ENCODE data around the gene CNTN4.

Gene CNTN4

GRCh38 chr3:2274526-2274925 lies 175.9 kb downstream of the CNTN4 start:
- no peak for DNase-seq

- DNase-seq, result no peak
These were observed 185.2 kb downstream of the CNTN4 start for GRCh38 chr3:2283818-2284217.

DNA sequence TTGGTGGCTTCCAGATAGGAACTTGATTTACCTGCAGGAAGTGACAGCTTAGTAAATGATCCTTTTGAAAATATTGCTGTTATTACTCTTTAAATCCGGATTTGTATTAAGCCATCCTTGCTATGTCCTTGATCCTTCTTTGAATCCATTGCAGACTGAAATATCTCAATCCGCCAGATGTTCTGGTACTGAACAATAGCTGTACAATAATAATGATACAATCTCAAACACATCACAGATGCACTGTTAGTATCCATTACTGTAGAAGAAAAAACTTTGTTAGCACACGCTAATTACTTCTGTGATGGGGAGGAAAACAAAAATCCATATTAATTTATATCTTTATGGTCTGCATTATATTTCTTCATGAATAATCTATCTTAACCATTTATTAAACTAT lies 202.3 kb downstream of the CNTN4 start:
- DNase-seq, result no peak

GRCh38 chr3:2301361-2301760 lies 202.7 kb downstream of the CNTN4 start:
- DNase-seq, result no peak

GRCh38 chr3:2303566-2303965 lies 204.9 kb downstream of the CNTN4 start:
- no peak for DNase-seq

DNA sequence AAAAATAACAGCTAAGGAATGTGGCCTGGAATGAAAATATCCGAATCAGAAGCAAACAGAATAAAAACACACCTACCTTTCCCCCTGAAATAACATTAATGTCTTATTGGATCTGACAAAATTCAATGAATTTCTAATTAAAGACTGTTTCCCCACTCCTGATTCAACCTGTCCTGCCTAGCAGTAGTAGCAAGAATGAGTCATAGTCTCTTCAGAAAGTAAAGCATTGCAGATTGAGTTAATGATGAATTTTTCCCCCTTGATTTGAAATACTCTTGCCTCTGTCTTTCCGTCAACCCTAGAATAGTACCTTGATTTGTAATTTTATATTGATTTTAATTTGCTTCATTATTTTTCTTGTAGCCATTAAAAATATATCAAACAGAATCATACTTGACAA lies 212.4 kb downstream of the CNTN4 start:
- no peak for DNase-seq

- no peak for DNase-seq
These were observed 218.9 kb downstream of the CNTN4 start for GRCh38 chr3:2317521-2317920.

- DNase-seq, result no peak
These were observed 236.3 kb downstream of the CNTN4 start for GRCh38 chr3:2334921-2335320.

DNA sequence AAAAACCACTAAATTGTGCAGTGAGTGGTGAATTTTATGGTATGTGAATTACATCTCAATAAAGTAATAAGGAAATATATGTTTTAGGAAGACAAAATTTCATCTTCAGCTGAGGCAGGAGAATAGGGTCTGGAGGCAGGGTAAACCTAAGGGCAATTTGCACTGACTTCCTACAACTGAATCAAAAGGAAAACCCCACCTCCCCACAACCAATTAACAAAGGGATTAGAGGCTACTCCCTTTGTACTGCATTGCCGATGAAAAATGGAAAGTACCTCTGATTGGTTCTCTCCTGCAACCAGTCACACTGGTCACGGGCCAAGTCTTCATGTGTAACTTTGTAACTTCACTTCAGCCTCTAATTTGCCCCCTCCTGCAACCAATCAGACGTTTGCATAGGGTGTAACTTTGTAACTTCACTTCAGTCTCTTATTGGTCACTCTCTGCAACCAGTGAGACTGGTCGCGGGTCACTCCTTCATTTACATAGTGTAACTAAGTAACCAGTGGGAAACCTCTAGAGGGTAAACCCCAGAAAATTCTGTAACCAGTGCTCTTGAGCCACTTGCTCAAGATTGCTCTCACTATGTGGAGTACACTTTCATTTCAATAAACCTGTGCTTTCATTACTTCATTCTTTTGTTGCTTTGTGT lies 244.5 kb downstream of the CNTN4 start:
- no peak for DNase-seq

- no peak for DNase-seq
These were observed 253.6 kb downstream of the CNTN4 start for GRCh38 chr3:2352134-2352762.

GRCh38 chr3:2354702-2355101 lies 256.0 kb downstream of the CNTN4 start:
- DNase-seq, result no peak

DNA sequence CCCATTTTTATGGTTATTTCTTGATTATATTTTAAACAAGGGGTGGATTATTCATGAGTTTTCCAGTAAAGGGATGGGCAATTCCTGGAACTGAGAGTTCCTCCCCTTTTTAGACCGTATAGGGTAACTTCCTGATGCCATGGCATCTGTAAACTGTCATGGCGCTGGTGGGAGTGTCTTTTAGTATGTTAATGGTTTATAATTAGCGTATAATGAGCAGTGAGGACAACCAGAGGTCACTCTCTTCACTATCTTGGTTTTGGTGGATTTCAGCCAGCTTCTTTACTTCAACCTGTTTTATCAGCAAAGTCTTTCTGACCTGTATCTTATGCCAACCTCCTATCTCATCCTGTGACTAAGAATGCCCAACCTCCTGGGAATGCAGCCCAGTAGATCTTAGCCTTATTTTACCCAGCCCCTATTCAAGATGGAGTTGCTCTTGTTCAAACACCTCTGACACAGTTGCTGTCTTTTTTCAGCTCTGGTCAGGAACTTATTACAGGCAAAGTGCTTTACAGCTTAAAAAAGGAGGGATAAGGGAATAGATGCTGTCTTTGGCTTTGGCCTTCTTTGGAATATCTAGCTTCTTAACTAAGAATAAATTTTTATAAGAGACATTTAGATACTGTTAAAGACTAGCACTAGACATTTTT lies 257.8 kb downstream of the CNTN4 start:
- no peak for DNase-seq

DNA sequence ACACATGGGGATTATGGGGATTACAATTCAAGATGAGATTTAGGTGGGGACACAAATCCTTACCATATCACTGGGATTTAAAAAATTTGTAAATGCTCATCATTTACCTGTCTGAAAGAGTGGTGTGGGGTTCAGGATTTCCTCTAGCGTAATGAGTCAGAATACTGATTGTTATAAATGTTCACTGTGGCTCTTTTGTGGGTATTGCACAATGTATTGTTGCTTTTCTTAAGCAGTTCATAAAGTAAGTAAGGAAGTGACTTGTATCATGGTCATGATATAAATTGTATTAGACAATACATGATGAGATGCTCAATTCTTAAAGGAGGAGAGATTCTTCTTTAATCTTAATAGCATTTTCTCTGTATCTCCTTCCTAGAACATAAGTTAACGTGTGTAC lies 262.1 kb downstream of the CNTN4 start:
- no peak for DNase-seq

DNA sequence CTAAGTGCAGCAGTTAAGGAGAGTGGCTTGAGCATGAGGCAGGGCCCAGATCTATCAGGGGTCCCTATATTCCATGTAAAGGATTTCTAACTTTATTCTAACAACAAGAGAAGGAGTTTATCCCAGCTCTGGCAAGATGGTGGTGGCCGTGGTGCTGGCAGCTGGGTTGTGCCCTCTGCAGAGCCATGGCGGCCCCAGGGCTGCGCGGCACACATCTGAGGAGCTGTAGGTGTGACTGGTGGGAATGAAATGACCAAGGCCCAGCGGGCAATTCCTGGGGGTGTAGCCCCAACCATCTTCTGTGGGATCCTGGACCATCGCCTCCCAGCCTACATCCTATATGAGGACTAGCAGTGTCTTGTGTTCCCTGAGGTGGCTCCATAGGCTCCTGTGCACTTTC lies 263.5 kb downstream of the CNTN4 start:
- no peak for DNase-seq

DNA sequence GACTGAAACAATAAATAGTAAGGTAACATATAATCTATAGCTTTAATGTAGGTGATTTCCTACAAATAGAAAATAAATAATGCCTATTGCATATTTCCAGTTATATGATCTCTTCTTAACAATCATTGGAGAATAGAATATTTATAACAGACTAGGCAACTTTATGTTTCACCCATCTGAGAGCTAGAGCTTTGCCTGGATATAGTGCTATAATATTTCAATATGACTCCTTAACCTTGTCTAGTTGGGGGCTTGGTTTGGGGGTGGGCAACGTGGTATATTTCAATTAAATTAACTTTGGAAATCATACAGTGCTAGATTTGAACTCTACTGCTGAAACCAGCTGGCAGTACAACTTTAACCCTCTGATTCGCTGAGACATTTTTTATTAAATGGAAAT lies 265.2 kb downstream of the CNTN4 start:
- DNase-seq, result no peak

DNA sequence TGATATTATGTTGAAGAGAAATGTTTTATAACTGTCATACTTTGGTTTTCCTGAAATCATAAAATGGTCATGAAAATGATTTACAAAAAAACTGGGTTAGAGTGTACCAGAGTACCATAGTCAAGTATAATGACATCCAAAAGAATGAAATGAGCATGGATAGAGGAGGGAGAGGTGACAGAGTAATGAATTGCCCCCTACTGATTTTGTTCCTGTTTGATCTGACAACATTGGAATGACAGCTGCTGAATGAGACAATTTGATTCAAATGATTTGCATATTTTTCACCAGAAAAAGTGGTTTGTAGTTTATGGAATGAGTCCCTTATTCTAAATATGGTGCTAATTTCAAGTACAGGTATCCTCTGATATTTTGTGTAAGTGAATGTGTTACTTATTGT lies 271.7 kb downstream of the CNTN4 start:
- no peak for DNase-seq

- no peak for DNase-seq
These were observed 273.6 kb downstream of the CNTN4 start for GRCh38 chr3:2372306-2372705.

DNA sequence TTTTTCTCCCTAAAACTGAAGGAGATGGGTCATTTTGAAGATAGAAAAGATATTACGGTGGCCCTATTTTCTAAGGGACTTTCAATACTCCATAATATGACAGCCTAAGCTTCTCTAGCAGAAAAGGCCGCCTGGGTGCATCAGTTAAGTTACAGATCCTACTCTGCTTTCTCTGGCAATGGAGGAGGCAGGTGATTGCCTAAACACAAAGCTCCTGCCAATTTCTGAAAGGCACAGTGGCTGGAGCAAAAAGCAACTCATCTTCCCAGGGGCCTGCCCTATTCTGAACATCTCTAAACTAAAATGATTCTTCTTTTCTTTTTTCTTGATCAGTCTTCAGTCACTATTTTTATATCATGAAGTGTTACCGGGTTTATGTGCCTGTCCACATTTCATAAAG lies 276.7 kb downstream of the CNTN4 start:
- no peak for DNase-seq

GRCh38 chr3:2377281-2377680 lies 278.6 kb downstream of the CNTN4 start:
- DNase-seq, result no peak

GRCh38 chr3:2390926-2391532 lies 292.4 kb downstream of the CNTN4 start:
- DNase-seq, result no peak

GRCh38 chr3:2391896-2392295 lies 293.2 kb downstream of the CNTN4 start:
- DNase-seq, result no peak

DNA sequence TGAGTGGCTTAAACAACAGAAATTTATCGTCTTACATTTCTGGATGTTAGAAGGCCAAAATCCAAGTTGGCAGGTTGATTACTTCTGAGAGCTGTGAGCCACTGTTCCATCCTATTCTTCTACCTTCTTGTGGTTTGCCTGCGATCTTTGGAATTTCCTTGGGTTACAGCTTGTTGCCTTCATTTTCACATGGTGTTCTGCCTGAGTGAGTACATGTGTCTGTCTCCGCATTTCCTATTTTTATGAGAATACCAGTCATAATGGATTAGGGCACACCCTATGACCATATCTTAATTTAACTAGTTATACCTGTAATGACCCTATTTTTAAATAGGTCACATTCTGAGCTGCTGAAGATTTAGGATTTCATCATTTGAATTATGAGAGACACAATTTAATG lies 294.3 kb downstream of the CNTN4 start:
- no peak for DNase-seq

- DNase-seq, result no peak
These were observed 316.4 kb downstream of the CNTN4 start for GRCh38 chr3:2415083-2415482.

- DNase-seq, result no peak
These were observed 322.3 kb downstream of the CNTN4 start for GRCh38 chr3:2420919-2421318.
